IMR-90 (cell line): ENCODE results near the gene PID1. TPM values are rescaled to one million over a fixed set of nuclear protein-coding genes. Genes with fewer than 3 reads are reported as not detected.

Experiments used
- ATAC-seq: fragments of 200-7000 bp; cut with Tn5 transposase; 2 replicates; pipeline ENCODE4 v1.9.1; 2020; ENCODE audit warnings: low read depth, mild to moderate bottlenecking, moderate library complexity
- BruUV-seq: library from RNA; stranded (reverse); fragments of 400-500 nt; replicated peaks from 2 replicates; lab custom pipeline; 2021; lab: Mats Ljungman, UMichigan
- CTCF ChIA-PET: fragments of 300-600 bp; formaldehyde crosslinking; extraction: SDS; loops from one replicate; lab custom pipeline; 2021; ENCODE audit warnings: antibody characterized with exemption; lab: Yijun Ruan, JAX
- POLR2A ChIA-PET: fragments of 300-600 bp; sonication (Branson Sonifier 250); formaldehyde crosslinking; loops from one replicate; lab custom pipeline; 2022; ENCODE audit warnings: antibody characterized with exemption; ENCODE audit not compliant: unreplicated experiment; lab: Charles Lee
- DNase-seq: peaks from one replicate; pipeline ENCODE4 v3.0.0; 2013
- H2AFZ ChIP-seq: replicated peaks from 2 replicates; pipeline ENCODE3; 2013; ENCODE audit warnings: low read length, mild to moderate bottlenecking; ENCODE audit not compliant: poor library complexity
- H2AK5ac ChIP-seq: 2 replicates; pipeline ENCODE4 v1.6.1; 2013; ENCODE audit warnings: low read depth, low read length, inconsistent platforms
- H2AK9ac ChIP-seq: replicated peaks from 2 replicates; pipeline ENCODE3; 2013; ENCODE audit warnings: mild to moderate bottlenecking, low read depth, low read length, moderate library complexity; ENCODE audit not compliant: poor library complexity
- H2BK120ac ChIP-seq: 2 replicates; pipeline ENCODE4 v1.6.1; 2013; ENCODE audit warnings: low read depth, low read length, inconsistent platforms
- H2BK15ac ChIP-seq: 3 replicates; pipeline ENCODE4 v1.6.1; 2013; ENCODE audit warnings: low read depth, low read length, inconsistent platforms
- H2BK20ac ChIP-seq: 2 replicates; pipeline ENCODE4 v1.6.1; 2013; ENCODE audit warnings: low read depth, mild to moderate bottlenecking, inconsistent platforms, low read length, moderate library complexity
- H2BK5ac ChIP-seq: 2 replicates; pipeline ENCODE4 v1.6.1; 2013; ENCODE audit warnings: mild to moderate bottlenecking, low read depth, low read length, inconsistent platforms; ENCODE audit not compliant: poor library complexity, severe bottlenecking
- H3K14ac ChIP-seq: replicated peaks from 2 replicates; pipeline ENCODE4 v1.6.1; 2013; ENCODE audit warnings: low read depth, low read length, inconsistent platforms
- H3K18ac ChIP-seq: 2 replicates; pipeline ENCODE4 v1.6.1; 2013; ENCODE audit warnings: low read depth, low read length, control low read depth
- H3K23ac ChIP-seq: 2 replicates; pipeline ENCODE4 v1.6.1; 2013; ENCODE audit warnings: low read depth, low read length, inconsistent platforms
- H3K27ac ChIP-seq: 2 replicates; pipeline ENCODE4 v1.5.1; 2013; ENCODE audit warnings: mild to moderate bottlenecking, control low read depth, low read length; ENCODE audit not compliant: insufficient read depth
- H3K27me3 ChIP-seq: 2 replicates; pipeline ENCODE4 v1.6.1; 2013; ENCODE audit warnings: low read length; ENCODE audit not compliant: control insufficient read depth, insufficient read depth
- H3K36me3 ChIP-seq: 2 replicates; pipeline ENCODE4 v1.6.1; 2013; ENCODE audit warnings: low read length, mixed read lengths; ENCODE audit not compliant: control insufficient read depth, insufficient read depth
- H3K4ac ChIP-seq: 2 replicates; pipeline ENCODE4 v1.6.1; 2013; ENCODE audit warnings: low read depth, low read length, inconsistent platforms
- H3K4me1 ChIP-seq: 2 replicates; pipeline ENCODE4 v1.6.1; 2013; ENCODE audit warnings: low read length, mixed read lengths; ENCODE audit not compliant: control insufficient read depth, insufficient read depth
- H3K4me2 ChIP-seq: 2 replicates; pipeline ENCODE4 v1.6.1; 2013; ENCODE audit warnings: low read depth, mild to moderate bottlenecking, control low read depth, low read length, moderate library complexity
- H3K4me3 ChIP-seq: 2 replicates; pipeline ENCODE4 v1.5.1; 2013; ENCODE audit warnings: low read depth, mild to moderate bottlenecking, control low read depth, low read length, moderate library complexity; ENCODE audit not compliant: insufficient read depth
- H3K56ac ChIP-seq: 2 replicates; pipeline ENCODE4 v1.6.1; 2013; ENCODE audit warnings: low read length, inconsistent platforms; ENCODE audit not compliant: insufficient read depth; ENCODE audit errors: extremely low read depth
- H3K79me1 ChIP-seq, 2 experiments: 2 replicates each; pipeline ENCODE4 v1.6.1; 2013; ENCODE audit warnings: low read length in 2 of 2, inconsistent platforms in 1 of 2, low read depth in 1 of 2
- H3K9ac ChIP-seq: 2 replicates; pipeline ENCODE4 v1.6.1; 2013; ENCODE audit warnings: low read depth, low read length, control low read depth
- H3K9me1 ChIP-seq: 2 replicates; pipeline ENCODE4 v1.6.1; 2013; ENCODE audit warnings: low read length, inconsistent platforms; ENCODE audit not compliant: insufficient read depth
- H3K9me3 ChIP-seq: 2 replicates; pipeline ENCODE4 v1.6.1; 2013; ENCODE audit warnings: low read length; ENCODE audit not compliant: control insufficient read depth, insufficient read depth
- H4K20me1 ChIP-seq: 2 replicates; pipeline ENCODE4 v1.6.1; 2013; ENCODE audit warnings: low read length, inconsistent platforms; ENCODE audit not compliant: insufficient read depth
- H4K5ac ChIP-seq: 2 replicates; pipeline ENCODE4 v1.6.1; 2013; ENCODE audit warnings: mild to moderate bottlenecking, low read depth, low read length, control low read depth
- H4K8ac ChIP-seq, 2 experiments: 2 replicates each; pipeline ENCODE4 v1.6.1; 2013; ENCODE audit warnings: low read depth in 2 of 2, low read length in 2 of 2, control low read depth in 1 of 2, inconsistent platforms in 1 of 2
- H4K91ac ChIP-seq: 2 replicates; pipeline ENCODE4 v1.6.1; 2013; ENCODE audit warnings: low read depth, low read length, inconsistent platforms; ENCODE audit not compliant: insufficient read depth
- POLR2A ChIP-seq: IDR thresholded peaks from 2 replicates; pipeline ENCODE4 v1.6.1; 2012; ENCODE audit warnings: mild to moderate bottlenecking, low read depth, low read length
- WGBS, 2 experiments: methylation state at CpG; one replicate each; pipeline versions ENCODE4 v1.1.5 to v1.1.7; 2013; ENCODE audit warnings: missing lambda C conversion rate in 2 of 2; ENCODE audit not compliant: insufficient read length in 1 of 2; ENCODE audit errors: extremely low coverage in 2 of 2; 5-methylcytosine and 5-hydroxymethylcytosine counted together
- dilution Hi-C: fragments of 300-500 bp; cut with HindIII; formaldehyde crosslinking; loops from one replicate; pipeline ENCODE4 v1.14.3; 2018; ENCODE audit warnings: low sequenced_read_pairs; ENCODE audit not compliant: unreplicated experiment
- in situ Hi-C: fragments of 300-500 bp; cut with MboI; formaldehyde crosslinking; loops from 3 replicates; pipeline ENCODE4 v1.14.3; 2019; ENCODE audit warnings: low sequenced_read_pairs, inconsistent platforms, mixed read lengths
- intact Hi-C: fragments of 100-400 bp; cut with micrococcal nuclease; formaldehyde crosslinking; loops from 2 replicates; pipeline ENCODE4 v1.10.0; 2022
- polyA plus RNA-seq, 3 experiments: library from polyadenylated mRNA; depleted of rRNA; stranded (reverse); fragments of >200 nt; gene quantifications; 2 replicates each; pipeline ENCODE4 v1.2.3, GENCODE V29; 2012; ENCODE audit warnings: low replicate concordance in 1 of 3
- total RNA-seq: library from RNA; depleted of rRNA; stranded (reverse); fragments of >200 nt; gene quantifications from 2 replicates; pipeline ENCODE4 v1.2.3, GENCODE V29; 2012
- TF ChIP-seq, protein P1 (sequence below): fragments of 150-350 bp; IDR thresholded peaks from 2 replicates; pipeline ENCODE4 v1.6.1; 2016; ENCODE audit warnings: low read depth, mild to moderate bottlenecking, low read length, moderate library complexity, borderline replicate concordance

Gene PID1
- total and polyA plus RNA-seq, 2 of the 4 experiments (the other 2 are of a cell fraction): 0.90 to 1.9 TPM

- Histone ChIP-seq H3K9ac (no peak overlapping the region), H2BK20ac (no peak overlapping the region), H3K27me3 (no peaks in the 10 kb centered on the region), H3K27ac (no peak overlapping the region), H4K8ac (no peak overlapping the region), H2AFZ (no peak overlapping the region), H3K4me1 (no peaks in the 10 kb centered on the region), H3K18ac (no peak overlapping the region), H2AK5ac (no peak overlapping the region), H3K4me3 (no peak overlapping the region), H4K5ac (no peak overlapping the region), H3K4me2 (no peak overlapping the region), H4K91ac (no peak overlapping the region), H3K56ac (no peak overlapping the region), H3K23ac (no peak overlapping the region), H3K36me3 (no peaks in the 10 kb centered on the region), H3K14ac (no peak overlapping the region), H2BK15ac (no peak overlapping the region), H3K4ac (no peak overlapping the region), H4K20me1 (no peaks in the 10 kb centered on the region), H3K9me1 (no peaks in the 10 kb centered on the region), H3K9me3 (peaks cover 5% of the 10 kb centered on the region; the same call in 1 of the 2 replicates), H2AK9ac (no peak overlapping the region), H3K79me1 (no peaks in the 10 kb centered on the region), H2BK120ac (no peak overlapping the region), H2BK5ac (no peak overlapping the region)
- in situ Hi-C loops (no loop called here), intact Hi-C loops (loop anchor here (1.0 kb wide), 1 partner anchor 132 kb away; no protein-coding TSS in a partner anchor), dilution Hi-C loops (no loop called here)
- DNase-seq: no peak
- TF ChIP-seq POLR2A: no peak
- TF ChIP-seq, protein P1, sequence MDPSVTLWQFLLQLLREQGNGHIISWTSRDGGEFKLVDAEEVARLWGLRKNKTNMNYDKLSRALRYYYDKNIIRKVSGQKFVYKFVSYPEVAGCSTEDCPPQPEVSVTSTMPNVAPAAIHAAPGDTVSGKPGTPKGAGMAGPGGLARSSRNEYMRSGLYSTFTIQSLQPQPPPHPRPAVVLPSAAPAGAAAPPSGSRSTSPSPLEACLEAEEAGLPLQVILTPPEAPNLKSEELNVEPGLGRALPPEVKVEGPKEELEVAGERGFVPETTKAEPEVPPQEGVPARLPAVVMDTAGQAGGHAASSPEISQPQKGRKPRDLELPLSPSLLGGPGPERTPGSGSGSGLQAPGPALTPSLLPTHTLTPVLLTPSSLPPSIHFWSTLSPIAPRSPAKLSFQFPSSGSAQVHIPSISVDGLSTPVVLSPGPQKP: no peak
- ChIA-PET POLR2A (no interaction called here), CTCF (no interaction called here)
- no peak for ATAC-seq
- BruUV-seq: no TSS peak
- no CpG with 5 or more reads among the region's 2 CpGs for WGBS, 2 experiments
Observed at GRCh38 chr2:229137066-229137465, 134.0 kb downstream of the PID1 start.
